GM12892 (cell line): ENCODE results near the gene GHR.

Experiments used
- DNase-seq: peaks from one replicate; pipeline ENCODE4 v3.0.0; 2011; ENCODE audit not compliant: insufficient read length
- FAIRE-seq: peaks from 2 replicates; lab custom pipeline; 2011; peaks lifted over from hg19 to GRCh38; lab: Jason Lieb, UNC
- POLR2A ChIP-seq: IDR thresholded peaks from 2 replicates; pipeline ENCODE4 v1.6.1; 2011; ENCODE audit warnings: low read depth, low read length, control low read depth
- POLR2AphosphoS5 ChIP-seq: IDR thresholded peaks from 2 replicates; pipeline ENCODE4 v1.6.1; 2011; ENCODE audit warnings: low read depth, low read length, control low read depth
- TAF1 ChIP-seq: IDR thresholded peaks from 2 replicates; pipeline ENCODE4 v1.6.1; 2011; ENCODE audit warnings: low read depth, mild to moderate bottlenecking, control low read depth, low read length, borderline replicate concordance

The GHR gene

GRCh38 chr5:42403236-42403635, 20.0 kb upstream of the GHR start:
- TF ChIP-seq POLR2A, result no peak
- TF ChIP-seq TAF1, result no peak
- TF ChIP-seq POLR2AphosphoS5, result no peak
- DNase-seq (no peak), FAIRE-seq (no peak)

GRCh38 chr5:42404366-42404765, 18.9 kb upstream of the GHR start:
- FAIRE-seq, result no peak

GRCh38 chr5:42419294-42419693, 3.9 kb upstream of the GHR start:
- no peak for FAIRE-seq
- TF ChIP-seq TAF1, result no peak
- no peak for TF ChIP-seq POLR2A
- TF ChIP-seq POLR2AphosphoS5, result no peak
- no peak for DNase-seq

More at GRCh38 chr5:42404366-42404765, 18.9 kb upstream of the GHR start:
- DNase-seq, result no peak
- TF ChIP-seq POLR2A, result no peak
- TF ChIP-seq TAF1, result no peak
- no peak for TF ChIP-seq POLR2AphosphoS5

GRCh38 chr5:42422656-42423280, 471 bp upstream of the GHR start:
- FAIRE-seq (no peak), DNase-seq (no peak)
- TF ChIP-seq POLR2A, result no peak
- TF ChIP-seq POLR2AphosphoS5, result no peak
- TF ChIP-seq TAF1, result no peak

- FAIRE-seq (no peak), DNase-seq (no peak)
- no peak for TF ChIP-seq TAF1
- TF ChIP-seq POLR2AphosphoS5, result no peak
- no peak for TF ChIP-seq POLR2A
These were observed 2.8 kb downstream of the GHR start for GRCh38 chr5:42426016-42426415.

- FAIRE-seq (no peak), DNase-seq (no peak)
- TF ChIP-seq POLR2AphosphoS5 (no peak), TAF1 (no peak), POLR2A (no peak)
These were observed 6.5 kb downstream of the GHR start for GRCh38 chr5:42429694-42430093.

GRCh38 chr5:42434047-42434724, 10.9 kb downstream of the GHR start:
- TF ChIP-seq TAF1, result no peak
- TF ChIP-seq POLR2AphosphoS5, result no peak
- no peak for TF ChIP-seq POLR2A
- no peak for DNase-seq
- FAIRE-seq, result no peak

GRCh38 chr5:42436051-42436450, 12.8 kb downstream of the GHR start:
- no peak for TF ChIP-seq POLR2AphosphoS5
- TF ChIP-seq POLR2A, result no peak
- TF ChIP-seq TAF1, result no peak
- DNase-seq, result no peak
- FAIRE-seq, result no peak

- DNase-seq, result no peak
- no peak for FAIRE-seq
- TF ChIP-seq TAF1 (no peak), POLR2A (no peak), POLR2AphosphoS5 (no peak)
These were observed 31.2 kb downstream of the GHR start for GRCh38 chr5:42454216-42454995.

GRCh38 chr5:42461033-42461432, 37.8 kb downstream of the GHR start:
- DNase-seq (no peak), FAIRE-seq (no peak)
- TF ChIP-seq TAF1, result no peak
- no peak for TF ChIP-seq POLR2A
- TF ChIP-seq POLR2AphosphoS5, result no peak

- DNase-seq (no peak), FAIRE-seq (no peak)
- TF ChIP-seq POLR2A (no peak), POLR2AphosphoS5 (no peak), TAF1 (no peak)
These were observed 38.3 kb downstream of the GHR start for GRCh38 chr5:42461507-42461906.

GRCh38 chr5:42462083-42462482, 38.8 kb downstream of the GHR start:
- no peak for FAIRE-seq
- TF ChIP-seq POLR2A (no peak), POLR2AphosphoS5 (no peak), TAF1 (no peak)
- DNase-seq, result no peak

GRCh38 chr5:42467572-42467971, 44.3 kb downstream of the GHR start:
- FAIRE-seq (no peak), DNase-seq (no peak)

More at GRCh38 chr5:42467572-42467971, 44.3 kb downstream of the GHR start:
- no peak for TF ChIP-seq POLR2A
